MV-4-11 (cell line): ENCODE data around the gene URB2.
"Not testable (repeated sequence)": the region's sequence is repeated elsewhere in the genome, so short reads cannot be mapped to it uniquely, and the experiment has no call there.

Experiments used
- DNase-seq: peaks from one replicate; lab custom pipeline; 2025; lab: John Stamatoyannopoulos, UW

Gene URB2

GRCh38 chr1:229614701-229615100, 11.3 kb upstream of the URB2 start:
- DNase-seq, result no peak

GRCh38 chr1:229617351-229618100, 8.5 kb upstream of the URB2 start:
- no peak for DNase-seq

- DNase-seq, result no peak
These were observed 7.0 kb upstream of the URB2 start for GRCh38 chr1:229619002-229619401.

- no peak for DNase-seq
These were observed 6.4 kb upstream of the URB2 start for GRCh38 chr1:229619614-229620013.

GRCh38 chr1:229620876-229621275, 5.2 kb upstream of the URB2 start:
- DNase-seq, result no peak

GRCh38 chr1:229621663-229622062, 4.4 kb upstream of the URB2 start:
- no peak for DNase-seq

- not testable (repeated sequence) for DNase-seq
These were observed 3.4 kb upstream of the URB2 start for GRCh38 chr1:229622641-229623120.

GRCh38 chr1:229623225-229623624, 2.8 kb upstream of the URB2 start:
- no peak for DNase-seq

GRCh38 chr1:229623838-229624237, 2.2 kb upstream of the URB2 start:
- no peak for DNase-seq

- no peak for DNase-seq
These were observed 1.5 kb upstream of the URB2 start for GRCh38 chr1:229624521-229625070.

- DNase-seq, result peak; percentile 64
These were observed 754 bp upstream of the URB2 start for GRCh38 chr1:229625071-229625914.

GRCh38 chr1:229627003-229627402, 956 bp downstream of the URB2 start:
- DNase-seq, result no peak

- DNase-seq, result no peak
These were observed 3.2 kb downstream of the URB2 start for GRCh38 chr1:229629261-229629660.

- no peak for DNase-seq
These were observed 5.1 kb downstream of the URB2 start for GRCh38 chr1:229631148-229631547.

GRCh38 chr1:229631966-229632365, 5.9 kb downstream of the URB2 start:
- DNase-seq, result no peak

- no peak for DNase-seq
These were observed 10.0 kb downstream of the URB2 start for GRCh38 chr1:229636042-229636441.

GRCh38 chr1:229637746-229638145, 11.7 kb downstream of the URB2 start:
- no peak for DNase-seq

GRCh38 chr1:229640455-229640854, 14.4 kb downstream of the URB2 start:
- DNase-seq, result no peak

- DNase-seq, result no peak
These were observed 15.3 kb downstream of the URB2 start for GRCh38 chr1:229641306-229641705.

- DNase-seq, result no peak
These were observed 16.3 kb downstream of the URB2 start for GRCh38 chr1:229642376-229642775.

GRCh38 chr1:229642970-229643369, 16.9 kb downstream of the URB2 start:
- DNase-seq, result no peak

- peak; percentile 68 for DNase-seq
These were observed 18.1 kb downstream of the URB2 start for GRCh38 chr1:229643996-229644745.
